K562 (cell line): ENCODE results near the gene FYB1. TPM values are rescaled to one million over a fixed set of nuclear protein-coding genes. Genes with fewer than 3 reads are reported as not detected.

ENCODE experiments used
- ATAC-seq: fragments of 200-7000 bp; cut with Tn5 transposase; 3 replicates; pipeline ENCODE4 v1.9.1; 2020; ENCODE audit warnings: moderate library complexity
- BruUV-seq: library from RNA; stranded (reverse); fragments of 400-500 nt; replicated peaks from 2 replicates; lab custom pipeline; 2021; lab: Mats Ljungman, UMichigan
- CTCF ChIA-PET: fragments of 300-600 bp; formaldehyde crosslinking; extraction: SDS; loops from one replicate; lab custom pipeline; 2021; ENCODE audit warnings: low intra/inter-chr PET ratio; lab: Yijun Ruan, JAX
- POLR2A ChIA-PET: fragments of 300-600, 350-650 bp; sonication (Branson Sonifier 250); formaldehyde crosslinking; extraction: SDS; loops from one replicate; lab custom pipeline; 2021; ENCODE audit warnings: antibody characterized with exemption, inconsistent platforms; lab: Yijun Ruan, JAX
- DNase-seq, 4 experiments: peaks; one replicate each; pipeline versions ENCODE4 v3.0.0 to v3.0.0-alpha.2; 2011 to 2018; ENCODE audit warnings: low spot score in 3 of 4, mixed read lengths in 3 of 4; ENCODE audit errors: extremely low read depth in 1 of 4
- FAIRE-seq: peaks from 2 replicates; lab custom pipeline; 2011; peaks lifted over from hg19 to GRCh38; lab: Jason Lieb, UNC
- H2AFZ ChIP-seq: 2 replicates; pipeline ENCODE4 v1.6.0; 2011; ENCODE audit warnings: low read depth, low read length, control low read depth, inconsistent platforms
- H3K27ac ChIP-seq: fragments of 200-600 bp; 3 replicates; pipeline ENCODE4 v1.8.0; 2011; ENCODE audit warnings: low read depth, mild to moderate bottlenecking, control low read depth, inconsistent platforms, low read length, moderate library complexity, mixed read lengths; ENCODE audit errors: extremely low read depth
- H3K27me3 ChIP-seq, 2 experiments: fragments of 300-600 bp in 1 of 2; 2 replicates in 1 of 2; 3 replicates in 1 of 2; pipeline versions ENCODE4 v1.6.0 to v1.8.0; 2011; ENCODE audit warnings: inconsistent platforms in 2 of 2, low read length in 2 of 2, mild to moderate bottlenecking in 1 of 2, mixed read lengths in 1 of 2, moderate library complexity in 1 of 2; ENCODE audit not compliant: control insufficient read depth in 2 of 2, insufficient read depth in 2 of 2
- H3K36me3 ChIP-seq: fragments of 300-600 bp; 3 replicates; pipeline ENCODE4 v1.8.0; 2011; ENCODE audit warnings: mild to moderate bottlenecking, low read length, inconsistent platforms; ENCODE audit not compliant: control insufficient read depth, insufficient read depth
- H3K4me1 ChIP-seq, 2 experiments: fragments of 200-600 bp in 1 of 2; replicated peaks in 1 of 2; 2 replicates in 1 of 2; 3 replicates in 1 of 2; pipeline versions ENCODE4 v1.5.1 to v1.8.0; 2011; ENCODE audit warnings: inconsistent platforms in 2 of 2, low read length in 2 of 2, mild to moderate bottlenecking in 1 of 2, mixed read lengths in 1 of 2, moderate library complexity in 1 of 2; ENCODE audit not compliant: control insufficient read depth in 2 of 2, insufficient read depth in 2 of 2
- H3K4me2 ChIP-seq: 2 replicates; pipeline ENCODE4 v1.6.1; 2011; ENCODE audit warnings: low read length, control low read depth, inconsistent platforms, mixed read lengths; ENCODE audit not compliant: insufficient read depth
- H3K4me3 ChIP-seq: fragments of 200-600 bp; sonication (generic), shearing (Covaris generic); 2 replicates; pipeline ENCODE4 v1.5.1; 2016; ENCODE audit warnings: control low read depth, inconsistent platforms
- H3K79me2 ChIP-seq: fragments of 200-600 bp; 3 replicates; pipeline ENCODE4 v1.8.0; 2011; ENCODE audit warnings: low read length, inconsistent platforms; ENCODE audit not compliant: control insufficient read depth, insufficient read depth
- H3K9ac ChIP-seq, 2 experiments: 2 replicates each; pipeline versions ENCODE4 v1.6.0 to v1.6.1; 2011; ENCODE audit warnings: low read depth in 2 of 2, low read length in 2 of 2, control low read depth in 1 of 2, inconsistent platforms in 1 of 2, mild to moderate bottlenecking in 1 of 2, mixed read lengths in 1 of 2; ENCODE audit not compliant: insufficient read depth in 1 of 2
- H3K9me1 ChIP-seq: one replicate; pipeline ENCODE4 v1.6.0; 2011; ENCODE audit warnings: inconsistent platforms, mild to moderate bottlenecking, low read length, moderate library complexity; ENCODE audit not compliant: control insufficient read depth, insufficient read depth
- H3K9me3 ChIP-seq: replicated peaks from 2 replicates; pipeline ENCODE4 v1.5.1; 2011; ENCODE audit warnings: low read depth, low read length, inconsistent platforms; ENCODE audit not compliant: control insufficient read depth, insufficient read depth
- H4K20me1 ChIP-seq: replicated peaks from 2 replicates; pipeline ENCODE4 v1.6.1; 2011; ENCODE audit warnings: low read length, inconsistent platforms, mixed read lengths; ENCODE audit not compliant: control insufficient read depth, insufficient read depth
- CEBPG ChIP-seq, 3 experiments: fragments of 200-800 bp in 1 of 3; sonication (Bioruptor generic) in 1 of 3; sonication (generic) in 1 of 3; formaldehyde crosslinking in 1 of 3; IDR thresholded peaks in 2 of 3; conservative IDR thresholded peaks in 1 of 3; 2 replicates each; pipeline versions ENCODE4 v1.6.1 to v1.8.0; 2016 to 2022; ENCODE audit warnings: missing compliant biosample characterization in 2 of 3, missing genetic modification characterization in 2 of 3, mild to moderate bottlenecking in 1 of 3, missing genetic modification reagents in 1 of 3
- CTBP1 ChIP-seq: fragments of 450-650 bp; IDR thresholded peaks from 2 replicates; pipeline ENCODE4 v1.6.1; 2016; ENCODE audit warnings: borderline replicate concordance
- MECOM ChIP-seq: fragments of 250-450 bp; sonication (Bioruptor Pico); IDR thresholded peaks from 2 replicates; pipeline ENCODE4 v1.8.0; 2022; ENCODE audit warnings: inconsistent platforms
- MYBL2 ChIP-seq, 2 experiments: fragments of 450-650 bp in 1 of 2; sonication (generic) in 1 of 2; formaldehyde crosslinking in 1 of 2; IDR thresholded peaks; 2 replicates each; pipeline versions ENCODE4 v1.6.1 to v1.8.1; 2017 to 2022; ENCODE audit warnings: borderline replicate concordance in 1 of 2, inconsistent platforms in 1 of 2, low read depth in 1 of 2, mild to moderate bottlenecking in 1 of 2, missing genetic modification reagents in 1 of 2, moderate library complexity in 1 of 2
- POLR2G ChIP-seq: fragments of 200-400 bp; formaldehyde crosslinking; IDR thresholded peaks from 2 replicates; pipeline ENCODE4 v1.6.1; 2017; ENCODE audit warnings: low read depth, mild to moderate bottlenecking, antibody characterized with exemption, low read length, moderate library complexity
- SMARCA4 ChIP-seq: fragments of 450-650 bp; IDR thresholded peaks from 2 replicates; pipeline ENCODE4 v1.6.1; 2016
- SMARCE1 ChIP-seq: fragments of 450-650 bp; IDR thresholded peaks from 2 replicates; pipeline ENCODE4 v1.7.1; 2016; ENCODE audit warnings: mild to moderate bottlenecking
- TGIF2 ChIP-seq: sonication (generic); formaldehyde crosslinking; IDR thresholded peaks from 2 replicates; pipeline ENCODE4 v1.8.1; 2022; ENCODE audit warnings: mild to moderate bottlenecking, missing genetic modification reagents, moderate library complexity
- ZNF584 ChIP-seq: fragments of 200-800 bp; sonication (Bioruptor generic); IDR thresholded peaks from 2 replicates; pipeline ENCODE4 v1.6.1; 2016; ENCODE audit warnings: low read depth, mild to moderate bottlenecking, missing genetic modification characterization, missing compliant biosample characterization
- ZNF644 ChIP-seq: fragments of 200-800 bp; sonication (Bioruptor generic); IDR thresholded peaks from 2 replicates; pipeline ENCODE4 v1.6.1; 2016; ENCODE audit warnings: low read depth, missing genetic modification characterization, missing compliant biosample characterization
- WGBS: fragments of 100-300 bp; shearing (Covaris generic); methylation state at CpG from one replicate; pipeline ENCODE4 v1.1.6; 2016; ENCODE audit warnings: low coverage, mixed read lengths; ENCODE audit not compliant: insufficient coverage; ENCODE audit errors: missing lambda C conversion rate; 5-methylcytosine and 5-hydroxymethylcytosine counted together
- in situ Hi-C: fragments of 300-500 bp; cut with MboI; formaldehyde crosslinking; loops from 4 replicates; pipeline ENCODE4 v1.15.0; 2018; ENCODE audit warnings: inconsistent platforms, mixed read lengths
- intact Hi-C: fragments of 100-400 bp; cut with micrococcal nuclease; formaldehyde crosslinking; loops from 2 replicates; pipeline ENCODE4 v1.14.2; 2022
- polyA plus RNA-seq, 8 experiments: library from polyadenylated mRNA; depleted of rRNA in 4 of 8; stranded (reverse) in 5 of 8; unstranded in 3 of 8; fragments of >200 nt; fragmentation: Nextera tagmentation in 2 of 8; fragmentation: Illumina TruSeq in 1 of 8; extraction: Ambion mirVana in 2 of 8; extraction: Trizol in 1 of 8; gene quantifications; 2 replicates each; pipeline versions ENCODE4 v1.2.1 to v1.2.3, GENCODE V29; 2011 to 2014; ENCODE audit warnings: inconsistent platforms in 1 of 8, missing spikeins in 1 of 8
- total RNA-seq, 7 experiments: library from RNA; depleted of rRNA in 6 of 7; stranded (reverse); fragments of >200 nt in 6 of 7; fragmentation: Illumina TruSeq in 2 of 7; extraction: Trizol in 2 of 7; gene quantifications; 2 replicates each; pipeline versions ENCODE4 v1.2.1 to v1.2.3, GENCODE V29; 2011 to 2021; ENCODE audit warnings: low replicate concordance in 1 of 7
- TF ChIP-seq, protein P1 (sequence below): fragments of 450-650 bp; IDR thresholded peaks from one replicate; pipeline ENCODE4 v1.6.1; 2018; ENCODE audit warnings: mild to moderate bottlenecking, moderate library complexity; ENCODE audit not compliant: partially characterized antibody
- TF ChIP-seq, protein P2 (sequence below): fragments of 200-800 bp; sonication (Bioruptor generic); IDR thresholded peaks from 2 replicates; pipeline ENCODE4 v1.6.1; 2017; ENCODE audit warnings: missing genetic modification characterization, missing compliant biosample characterization
- TF ChIP-seq, protein P3 (sequence below): IDR thresholded peaks from 2 replicates; pipeline ENCODE4 v1.6.1; 2014; ENCODE audit warnings: antibody characterized with exemption
- TF ChIP-seq, protein P4 (sequence below): sonication (generic); formaldehyde crosslinking; IDR thresholded peaks from 2 replicates; pipeline ENCODE4 v1.8.1; 2023; ENCODE audit warnings: mild to moderate bottlenecking, missing genetic modification reagents

The FYB1 gene
- total and polyA plus RNA-seq, 9 of the 15 experiments (the other 6 are each of a cell fraction or from before 2014, with no cell fraction given) = 4.7 to 31.5 (median 9.7) TPM

DNA sequence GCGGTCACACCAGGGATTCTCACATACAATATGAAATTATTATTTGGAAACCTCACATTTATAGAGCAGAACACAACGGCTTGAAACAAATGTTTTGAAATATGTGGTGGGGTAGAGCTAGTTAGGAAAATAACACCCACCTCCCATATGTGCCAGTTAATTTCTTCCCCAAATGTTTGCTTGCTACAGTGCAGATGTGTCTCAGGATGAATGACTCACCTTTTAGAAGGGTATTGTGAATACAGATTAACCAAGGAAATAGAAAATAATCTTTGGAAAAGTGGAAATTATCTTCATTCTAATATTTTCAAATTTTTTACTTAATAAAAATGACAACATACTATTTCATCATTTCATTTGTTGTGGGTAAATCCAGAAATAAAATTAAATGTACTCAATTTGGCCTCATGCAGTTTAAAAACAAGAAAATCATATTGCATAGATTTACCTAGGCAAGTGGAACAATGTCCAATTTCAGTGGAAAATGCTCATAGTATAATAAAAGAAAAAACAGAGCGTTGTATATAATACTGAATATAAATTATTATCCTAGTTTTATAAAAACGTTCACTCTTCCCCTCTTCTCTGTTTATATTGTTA is 105.9 kb downstream of the FYB1 start:
- Histone ChIP-seq H2AFZ (peak overlapping the region; percentile 30; the same call in 1 of the 2 replicates), H3K4me1 (peaks cover 10 to 41% of the 10 kb centered on the region in 2 experiments), H3K4me3 (no peak overlapping the region), H3K79me2 (no peaks in the 10 kb centered on the region), H3K27ac (peak overlapping the region; percentile 30; the same call in 2 of the 3 replicates), H3K9me1 (no peaks in the 10 kb centered on the region), H3K4me2 (no peak overlapping the region), H3K27me3 (no peaks in the 10 kb centered on the region), H3K9ac (no peak overlapping the region), H4K20me1 (no peaks in the 10 kb centered on the region), H3K36me3 (no peaks in the 10 kb centered on the region), H3K9me3 (no peaks in the 10 kb centered on the region)
- peak; percentile 19; the same call in 1 of the 3 replicates for ATAC-seq
- intact Hi-C loops (no loop called here), in situ Hi-C loops (no loop called here)
- peak in 2 of 4 experiments; percentile 35 to 47 for DNase-seq
- BruUV-seq = no TSS peak
- ChIA-PET CTCF (no interaction called here), POLR2A (interaction anchor here (0.9 kb wide), 1 partner anchor 33 kb away, joined by 3 read pairs; no protein-coding TSS in a partner anchor)
- 33% methylated on average over 4 of the region's 4 CpGs for WGBS
- no peak for FAIRE-seq
- no peak for TF ChIP-seq MECOM (CRISPR knock-in tag)
- TF ChIP-seq CEBPG (CRISPR knock-in tag; IDR thresholded peaks at IDR 0.05) = no peak
- peak; percentile 56 to 63; a peak in 3 of 4 replicates for TF ChIP-seq CEBPG (tag; conservative IDR thresholded peaks at IDR 0.05 in 1 of 2, IDR thresholded peaks at IDR 0.05 in 1 of 2)
- TF ChIP-seq MYBL2 (IDR thresholded peaks at IDR 0.05; ENCODE audit: low read depth) = no peak
- TF ChIP-seq MYBL2 (CRISPR knock-in tag; IDR thresholded peaks at IDR 0.05; ENCODE audit: borderline replicate concordance) = no peak
- TF ChIP-seq, protein P1, sequence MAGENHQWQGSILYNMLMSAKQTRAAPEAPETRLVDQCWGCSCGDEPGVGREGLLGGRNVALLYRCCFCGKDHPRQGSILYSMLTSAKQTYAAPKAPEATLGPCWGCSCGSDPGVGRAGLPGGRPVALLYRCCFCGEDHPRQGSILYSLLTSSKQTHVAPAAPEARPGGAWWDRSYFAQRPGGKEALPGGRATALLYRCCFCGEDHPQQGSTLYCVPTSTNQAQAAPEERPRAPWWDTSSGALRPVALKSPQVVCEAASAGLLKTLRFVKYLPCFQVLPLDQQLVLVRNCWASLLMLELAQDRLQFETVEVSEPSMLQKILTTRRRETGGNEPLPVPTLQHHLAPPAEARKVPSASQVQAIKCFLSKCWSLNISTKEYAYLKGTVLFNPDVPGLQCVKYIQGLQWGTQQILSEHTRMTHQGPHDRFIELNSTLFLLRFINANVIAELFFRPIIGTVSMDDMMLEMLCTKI = no peak
- TF ChIP-seq TGIF2 (CRISPR knock-in tag) = no peak
- TF ChIP-seq POLR2G = no peak
- 0 out of 2 replicates have a peak, but pooled peaks have one; percentile 26 for TF ChIP-seq ZNF584
- no peak for TF ChIP-seq ZNF644 (tag)
- TF ChIP-seq, protein P2, sequence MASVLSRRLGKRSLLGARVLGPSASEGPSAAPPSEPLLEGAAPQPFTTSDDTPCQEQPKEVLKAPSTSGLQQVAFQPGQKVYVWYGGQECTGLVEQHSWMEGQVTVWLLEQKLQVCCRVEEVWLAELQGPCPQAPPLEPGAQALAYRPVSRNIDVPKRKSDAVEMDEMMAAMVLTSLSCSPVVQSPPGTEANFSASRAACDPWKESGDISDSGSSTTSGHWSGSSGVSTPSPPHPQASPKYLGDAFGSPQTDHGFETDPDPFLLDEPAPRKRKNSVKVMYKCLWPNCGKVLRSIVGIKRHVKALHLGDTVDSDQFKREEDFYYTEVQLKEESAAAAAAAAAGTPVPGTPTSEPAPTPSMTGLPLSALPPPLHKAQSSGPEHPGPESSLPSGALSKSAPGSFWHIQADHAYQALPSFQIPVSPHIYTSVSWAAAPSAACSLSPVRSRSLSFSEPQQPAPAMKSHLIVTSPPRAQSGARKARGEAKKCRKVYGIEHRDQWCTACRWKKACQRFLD (CRISPR knock-in tag) = no peak
- TF ChIP-seq, protein P3, sequence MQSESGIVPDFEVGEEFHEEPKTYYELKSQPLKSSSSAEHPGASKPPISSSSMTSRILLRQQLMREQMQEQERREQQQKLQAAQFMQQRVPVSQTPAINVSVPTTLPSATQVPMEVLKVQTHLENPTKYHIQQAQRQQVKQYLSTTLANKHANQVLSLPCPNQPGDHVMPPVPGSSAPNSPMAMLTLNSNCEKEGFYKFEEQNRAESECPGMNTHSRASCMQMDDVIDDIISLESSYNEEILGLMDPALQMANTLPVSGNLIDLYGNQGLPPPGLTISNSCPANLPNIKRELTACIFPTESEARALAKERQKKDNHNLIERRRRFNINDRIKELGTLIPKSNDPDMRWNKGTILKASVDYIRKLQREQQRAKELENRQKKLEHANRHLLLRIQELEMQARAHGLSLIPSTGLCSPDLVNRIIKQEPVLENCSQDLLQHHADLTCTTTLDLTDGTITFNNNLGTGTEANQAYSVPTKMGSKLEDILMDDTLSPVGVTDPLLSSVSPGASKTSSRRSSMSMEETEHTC = no peak
- TF ChIP-seq, protein P4, sequence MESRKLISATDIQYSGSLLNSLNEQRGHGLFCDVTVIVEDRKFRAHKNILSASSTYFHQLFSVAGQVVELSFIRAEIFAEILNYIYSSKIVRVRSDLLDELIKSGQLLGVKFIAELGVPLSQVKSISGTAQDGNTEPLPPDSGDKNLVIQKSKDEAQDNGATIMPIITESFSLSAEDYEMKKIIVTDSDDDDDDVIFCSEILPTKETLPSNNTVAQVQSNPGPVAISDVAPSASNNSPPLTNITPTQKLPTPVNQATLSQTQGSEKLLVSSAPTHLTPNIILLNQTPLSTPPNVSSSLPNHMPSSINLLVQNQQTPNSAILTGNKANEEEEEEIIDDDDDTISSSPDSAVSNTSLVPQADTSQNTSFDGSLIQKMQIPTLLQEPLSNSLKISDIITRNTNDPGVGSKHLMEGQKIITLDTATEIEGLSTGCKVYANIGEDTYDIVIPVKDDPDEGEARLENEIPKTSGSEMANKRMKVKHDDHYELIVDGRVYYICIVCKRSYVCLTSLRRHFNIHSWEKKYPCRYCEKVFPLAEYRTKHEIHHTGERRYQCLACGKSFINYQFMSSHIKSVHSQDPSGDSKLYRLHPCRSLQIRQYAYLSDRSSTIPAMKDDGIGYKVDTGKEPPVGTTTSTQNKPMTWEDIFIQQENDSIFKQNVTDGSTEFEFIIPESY (CRISPR knock-in tag) = peak; percentile 38; the same call in 1 of the 2 replicates
- TF ChIP-seq CTBP1 = no peak
- peak; percentile 62; the same call in 1 of the 2 replicates for TF ChIP-seq SMARCE1
- TF ChIP-seq SMARCA4 = peak; percentile 50; the same call in 1 of the 2 replicates
